ENCODE results near the gene TMEM154.

TMEM154 gene

GRCh38 chr4:152571770-152572169 lies 108.0 kb downstream of the TMEM154 start:
- H3K9me3 Mint-ChIP-seq: no peaks in the 10 kb centered on the region
- no peaks in the 10 kb centered on the region for H3K4me1 Mint-ChIP-seq
- H3K4me3 Mint-ChIP-seq: no peak overlapping the region
- H3K36me3 Mint-ChIP-seq (ENCODE audit: insufficient read depth): no peaks in the 10 kb centered on the region
- ATAC-seq (replicated peaks; ENCODE audit: extremely low read depth, poor library complexity, severe bottlenecking) (no peak), DNase-seq (ENCODE audit: low spot score in 2 of 2) (no peak)
- H3K27ac Mint-ChIP-seq (ENCODE audit: low read depth): no peak overlapping the region
- peaks cover 31% of the 10 kb centered on the region for H3K27me3 Mint-ChIP-seq

- no peaks in the 10 kb centered on the region for H3K36me3 Mint-ChIP-seq (ENCODE audit: insufficient read depth)
Measured at GRCh38 chr4:152571296-152571695, 108.5 kb downstream of the TMEM154 start.

More at GRCh38 chr4:152571296-152571695, 108.5 kb downstream of the TMEM154 start:
- Mint-ChIP-seq H3K9me3 (no peaks in the 10 kb centered on the region), H3K27ac (ENCODE audit: low read depth) (no peak overlapping the region), H3K4me1 (no peaks in the 10 kb centered on the region), H3K4me3 (no peak overlapping the region), H3K27me3 (peaks cover 31% of the 10 kb centered on the region)
- DNase-seq (ENCODE audit: low spot score in 2 of 2) (no peak), ATAC-seq (replicated peaks; ENCODE audit: extremely low read depth, poor library complexity, severe bottlenecking) (no peak)
